GM12878 (cell line): Measurements from ENCODE around the gene ZNF302. TPM values are rescaled to one million over a fixed set of nuclear protein-coding genes. Genes with fewer than 3 reads are reported as not detected.

Source experiments
- ATAC-seq: fragments of 200-7000 bp; cut with Tn5 transposase; 3 replicates; pipeline ENCODE4 v1.9.1; 2020; ENCODE audit warnings: mild to moderate bottlenecking, moderate library complexity
- BruUV-seq: library from RNA; stranded (reverse); fragments of 400-500 nt; replicated peaks from 2 replicates; lab custom pipeline; 2021; lab: Mats Ljungman, UMichigan
- CTCF ChIA-PET: fragments of 300-600 bp; sonication (Branson Sonifier 250); formaldehyde crosslinking; extraction: SDS; loops from one replicate; lab custom pipeline; 2021; ENCODE audit warnings: inconsistent platforms; lab: Yijun Ruan, JAX
- POLR2A ChIA-PET: fragments of 350-600 bp; formaldehyde crosslinking; extraction: SDS; loops from one replicate; lab custom pipeline; 2021; ENCODE audit warnings: inconsistent platforms; lab: Charles Lee
- RAD21 ChIA-PET: fragments of 300-600 bp; sonication (Branson Sonifier 250); formaldehyde crosslinking; loops from one replicate; lab custom pipeline; 2023; ENCODE audit warnings: antibody characterized with exemption; ENCODE audit not compliant: unreplicated experiment; lab: Charles Lee
- SMC1A ChIA-PET: fragments of 300-600 bp; sonication (Branson Sonifier 250); formaldehyde crosslinking; loops from one replicate; lab custom pipeline; 2023; ENCODE audit not compliant: unreplicated experiment, uncharacterized antibody; lab: Charles Lee
- DNase-seq: peaks from one replicate; pipeline ENCODE4 v3.0.0-alpha.2; 2011; ENCODE audit warnings: low read depth, low spot score
- FAIRE-seq: peaks from 3 replicates; lab custom pipeline; 2011; peaks lifted over from hg19 to GRCh38; lab: Jason Lieb, UNC
- H2AFZ ChIP-seq: 2 replicates; pipeline ENCODE4 v1.6.0; 2011; ENCODE audit warnings: low read depth, low read length, control low read depth; ENCODE audit not compliant: control insufficient read depth
- H3K27ac ChIP-seq: 2 replicates; pipeline ENCODE4 v1.5.1; 2011; ENCODE audit warnings: control low read depth; ENCODE audit not compliant: control insufficient read depth, insufficient read depth
- H3K27me3 ChIP-seq, 2 experiments: replicated peaks in 1 of 2; 2 replicates each; pipeline versions ENCODE4 v1.6.0 to v1.6.1; 2011; ENCODE audit warnings: low read length in 1 of 2; ENCODE audit not compliant: control insufficient read depth in 2 of 2, insufficient read depth in 2 of 2
- H3K36me3 ChIP-seq, 2 experiments: 2 replicates each; pipeline ENCODE4 v1.5.1; 2011; ENCODE audit warnings: low read length in 1 of 2; ENCODE audit not compliant: control insufficient read depth in 2 of 2, insufficient read depth in 2 of 2
- H3K4me1 ChIP-seq: 2 replicates; pipeline ENCODE4 v1.6.1; 2011; ENCODE audit warnings: mild to moderate bottlenecking, low read length, moderate library complexity, mixed read lengths; ENCODE audit not compliant: control insufficient read depth, insufficient read depth
- H3K4me2 ChIP-seq: 2 replicates; pipeline ENCODE4 v1.6.0; 2011; ENCODE audit warnings: control low read depth; ENCODE audit not compliant: control insufficient read depth, insufficient read depth
- H3K4me3 ChIP-seq: fragments of 200-600 bp; sonication (generic); 2 replicates; pipeline ENCODE4 v1.5.1; 2016
- H3K79me2 ChIP-seq: 2 replicates; pipeline ENCODE4 v1.6.0; 2011; ENCODE audit warnings: low read length; ENCODE audit not compliant: control insufficient read depth, insufficient read depth
- H3K9ac ChIP-seq: 2 replicates; pipeline ENCODE4 v1.8.0; 2011; ENCODE audit warnings: low read length, control low read depth, mixed read lengths; ENCODE audit not compliant: control insufficient read depth, insufficient read depth
- H3K9me3 ChIP-seq: replicated peaks from 3 replicates; pipeline ENCODE4 v1.5.1; 2011; ENCODE audit warnings: mild to moderate bottlenecking, low read length; ENCODE audit not compliant: control insufficient read depth, insufficient read depth
- H4K20me1 ChIP-seq: 2 replicates; pipeline ENCODE4 v1.6.0; 2011; ENCODE audit not compliant: control insufficient read depth, insufficient read depth
- ATF7 ChIP-seq: fragments of 450-650 bp; IDR thresholded peaks from 2 replicates; pipeline ENCODE4 v1.6.1; 2016; ENCODE audit warnings: low read depth, mild to moderate bottlenecking
- BHLHE40 ChIP-seq, 2 experiments: fragments of 450-650 bp in 1 of 2; IDR thresholded peaks; 2 replicates each; pipeline ENCODE4 v1.6.1; 2011 to 2017; ENCODE audit warnings: low read depth in 2 of 2, borderline replicate concordance in 1 of 2, improper control_type of control experiment in 1 of 2, low read length in 1 of 2, mild to moderate bottlenecking in 1 of 2
- CHD2 ChIP-seq: IDR thresholded peaks from 2 replicates; pipeline ENCODE4 v1.6.1; 2011; ENCODE audit warnings: low read depth, low read length, improper control_type of control experiment, borderline replicate concordance
- CREB1 ChIP-seq: IDR thresholded peaks from 2 replicates; pipeline ENCODE4 v1.6.1; 2012; ENCODE audit warnings: low read depth, mild to moderate bottlenecking, inconsistent platforms
- E4F1 ChIP-seq: fragments of 450-650 bp; IDR thresholded peaks from 2 replicates; pipeline ENCODE4 v1.6.1; 2018; ENCODE audit warnings: borderline replicate concordance, mild to moderate bottlenecking; ENCODE audit not compliant: partially characterized antibody
- ELK1 ChIP-seq: IDR thresholded peaks from 2 replicates; pipeline ENCODE4 v1.6.1; 2012; ENCODE audit warnings: low read depth, low read length, improper control_type of control experiment
- FOXM1 ChIP-seq: IDR thresholded peaks from 2 replicates; pipeline ENCODE4 v1.6.1; 2012; ENCODE audit warnings: low read depth, mild to moderate bottlenecking, inconsistent platforms, low read length, moderate library complexity
- GATAD2B ChIP-seq: fragments of 450-650 bp; conservative IDR thresholded peaks from 2 replicates; pipeline ENCODE4 v1.6.1; 2017; ENCODE audit warnings: low read depth, mild to moderate bottlenecking, moderate library complexity
- HCFC1 ChIP-seq: fragments of 150-350 bp; IDR thresholded peaks from 2 replicates; pipeline ENCODE4 v1.6.1; 2014; ENCODE audit warnings: low read length
- NFYA ChIP-seq: IDR thresholded peaks from 2 replicates; pipeline ENCODE4 v1.6.1; 2011; ENCODE audit warnings: low read depth, mild to moderate bottlenecking, low read length, improper control_type of control experiment, borderline replicate concordance
- NFYB ChIP-seq: IDR thresholded peaks from 2 replicates; pipeline ENCODE4 v1.6.1; 2011; ENCODE audit warnings: low read depth, mild to moderate bottlenecking, low read length, improper control_type of control experiment, moderate library complexity; ENCODE audit not compliant: insufficient read depth
- RELA ChIP-seq: fragments of 450-650 bp; IDR thresholded peaks from 2 replicates; pipeline ENCODE4 v1.8.0; 2014; ENCODE audit warnings: borderline replicate concordance; ENCODE audit not compliant: partially characterized antibody
- STAT1 ChIP-seq: fragments of 450-650 bp; conservative IDR thresholded peaks from 2 replicates; pipeline ENCODE4 v1.6.1; 2014; ENCODE audit warnings: antibody characterized with exemption, mild to moderate bottlenecking
- TAF1 ChIP-seq: IDR thresholded peaks from 2 replicates; pipeline ENCODE4 v1.6.1; 2011; ENCODE audit warnings: mild to moderate bottlenecking, low read depth, low read length, borderline replicate concordance
- TARDBP ChIP-seq: IDR thresholded peaks from 2 replicates; pipeline ENCODE4 v1.6.1; 2016; ENCODE audit warnings: borderline replicate concordance
- USF1 ChIP-seq: IDR thresholded peaks from 2 replicates; pipeline ENCODE4 v1.6.1; 2011; ENCODE audit warnings: borderline replicate concordance, low read depth, mild to moderate bottlenecking, moderate library complexity, mixed read lengths, low read length; ENCODE audit not compliant: insufficient read depth; ENCODE audit errors: extremely low read length
- WGBS: methylation state at CpG from one replicate; pipeline ENCODE4 v1.1.6; 2016; ENCODE audit warnings: low lambda C conversion rate; ENCODE audit not compliant: insufficient replicate concordance, insufficient coverage; ENCODE audit errors: missing lambda C conversion rate; 5-methylcytosine and 5-hydroxymethylcytosine counted together
- in situ Hi-C: fragments of 300-500 bp; cut with MboI; formaldehyde crosslinking; loops from 9 replicates; pipeline ENCODE4 v1.14.3; 2018; ENCODE audit warnings: mixed read lengths
- intact Hi-C: fragments of 100-400 bp; cut with micrococcal nuclease; formaldehyde crosslinking; loops from one replicate; pipeline ENCODE4 v1.14.2; 2022; ENCODE audit not compliant: unreplicated experiment
- polyA plus RNA-seq, 11 experiments: library from polyadenylated mRNA; depleted of rRNA in 4 of 11; unstranded in 6 of 11; stranded (reverse) in 5 of 11; fragments of >200 nt; fragmentation: Nextera tagmentation in 4 of 11; fragmentation: Illumina TruSeq in 1 of 11; extraction: Ambion mirVana in 4 of 11; extraction: Trizol in 1 of 11; gene quantifications; 1 replicate in 1 of 11; 2 replicates in 10 of 11; pipeline versions ENCODE4 v1.2.1 to v1.2.3, GENCODE V29; 2011 to 2016; ENCODE audit warnings: inconsistent platforms in 2 of 11, missing spikeins in 2 of 11, low read depth in 1 of 11
- total RNA-seq, 4 experiments: library from RNA; depleted of rRNA in 3 of 4; stranded (reverse); fragments of >200 nt in 3 of 4; fragmentation: Illumina TruSeq in 1 of 4; extraction: Trizol in 1 of 4; gene quantifications; 2 replicates each; pipeline versions ENCODE4 v1.2.1 to v1.2.3, GENCODE V29; 2013 to 2021
- TF ChIP-seq, protein P1 (sequence below): fragments of 450-650 bp; IDR thresholded peaks from 2 replicates; pipeline ENCODE4 v1.6.1; 2017; ENCODE audit warnings: mild to moderate bottlenecking, low read depth, inconsistent platforms; ENCODE audit not compliant: poor library complexity, severe bottlenecking

ZNF302 gene
- total and polyA plus RNA-seq, 10 of the 15 experiments (the other 5 are each of a cell fraction or from before 2014, with no cell fraction given) = 8.4 to 35.4 (median 19.7) TPM

GRCh38 chr19:34666200-34666957, 11.1 kb upstream of the ZNF302 start (continued):
- no peak for TF ChIP-seq BHLHE40 (IDR thresholded peaks at IDR 0.05; ENCODE audit: borderline replicate concordance in 1 of 2, low read depth in 2 of 2, low read length in 1 of 2)
- no peak for TF ChIP-seq STAT1
- no peak for TF ChIP-seq RELA
- TF ChIP-seq TARDBP = no peak
- TF ChIP-seq, protein P1, sequence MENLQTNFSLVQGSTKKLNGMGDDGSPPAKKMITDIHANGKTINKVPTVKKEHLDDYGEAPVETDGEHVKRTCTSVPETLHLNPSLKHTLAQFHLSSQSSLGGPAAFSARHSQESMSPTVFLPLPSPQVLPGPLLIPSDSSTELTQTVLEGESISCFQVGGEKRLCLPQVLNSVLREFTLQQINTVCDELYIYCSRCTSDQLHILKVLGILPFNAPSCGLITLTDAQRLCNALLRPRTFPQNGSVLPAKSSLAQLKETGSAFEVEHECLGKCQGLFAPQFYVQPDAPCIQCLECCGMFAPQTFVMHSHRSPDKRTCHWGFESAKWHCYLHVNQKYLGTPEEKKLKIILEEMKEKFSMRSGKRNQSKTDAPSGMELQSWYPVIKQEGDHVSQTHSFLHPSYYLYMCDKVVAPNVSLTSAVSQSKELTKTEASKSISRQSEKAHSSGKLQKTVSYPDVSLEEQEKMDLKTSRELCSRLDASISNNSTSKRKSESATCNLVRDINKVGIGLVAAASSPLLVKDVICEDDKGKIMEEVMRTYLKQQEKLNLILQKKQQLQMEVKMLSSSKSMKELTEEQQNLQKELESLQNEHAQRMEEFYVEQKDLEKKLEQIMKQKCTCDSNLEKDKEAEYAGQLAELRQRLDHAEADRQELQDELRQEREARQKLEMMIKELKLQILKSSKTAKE = no peak
- TF ChIP-seq HCFC1 = no peak
- no peak for TF ChIP-seq CREB1
- no peak for TF ChIP-seq TAF1
- TF ChIP-seq NFYB = no peak
- TF ChIP-seq FOXM1 = no peak
- no peak for TF ChIP-seq NFYA

GRCh38 chr19:34666958-34667265, 10.6 kb upstream of the ZNF302 start:
- Histone ChIP-seq H3K9ac (no peak overlapping the region), H3K27me3 (no peaks in the 10 kb centered on the region), H3K36me3 (no peaks in the 10 kb centered on the region), H3K27ac (no peak overlapping the region), H3K4me1 (no peaks in the 10 kb centered on the region), H3K4me3 (no peak overlapping the region), H3K9me3 (no peaks in the 10 kb centered on the region; the same call in 2 of the 3 replicates), H3K79me2 (no peaks in the 10 kb centered on the region), H4K20me1 (no peaks in the 10 kb centered on the region), H2AFZ (no peak overlapping the region), H3K4me2 (no peak overlapping the region)
- BruUV-seq = no TSS peak
- in situ Hi-C loops (no loop called here), intact Hi-C loops (no loop called here)
- DNase-seq = no peak
- FAIRE-seq = no peak
- SMC1A ChIA-PET = no interaction called here
- WGBS = 58% methylated on average over 8 of the region's 9 CpGs
- RAD21 ChIA-PET = no interaction called here
- POLR2A ChIA-PET = no interaction called here
- CTCF ChIA-PET = no interaction called here
- no peak for ATAC-seq
- no peak for TF ChIP-seq E4F1
- TF ChIP-seq GATAD2B = no peak
- no peak for TF ChIP-seq TAF1
- TF ChIP-seq USF1 = no peak
- no peak for TF ChIP-seq ATF7
- no peak for TF ChIP-seq CHD2
- no peak for TF ChIP-seq ELK1
